ENCODE measurements around the gene ACSM6. TPM values are rescaled to one million over a fixed set of nuclear protein-coding genes. Genes with fewer than 3 reads are reported as not detected.

The ACSM6 gene
- total and polyA plus RNA-seq, 8 donors, result 0.51 to 4.3 (median 1.6) TPM

- FAIRE-seq (peak; percentile 98), ATAC-seq (peak; percentile 94 to 98 (median 96)), DNase-seq (peak in 3 of 6 donors; percentile 31 to 60 (median 32))
- H3K4me3 ChIP-seq, result no peak overlapping the region
- peaks cover 7 to 28% (median 14%) of the 10 kb centered on the region in 3 donors for H3K4me1 ChIP-seq
- H3K9me3 ChIP-seq, result no peaks in the 10 kb centered on the region
- H3K27me3 ChIP-seq, result no peaks in the 10 kb centered on the region
- intact Hi-C loops (cut with DNase I), result no loop called here
- H3K36me3 ChIP-seq, result peaks cover 0 to 21% (median 3%) of the 10 kb centered on the region in 3 donors
- TF ChIP-seq CTCF (IDR thresholded peaks at IDR 0.05), result no peak
- peak overlapping the region; percentile 44 to 89 (median 64) for H3K27ac ChIP-seq
- WGBS, 2 donors, result 26 to 29% methylated on average over 1 of the region's 1 CpG
Observed at GRCh38 chr10:95266674-95267095, 72.6 kb downstream of the ACSM6 start.

GRCh38 chr10:95267251-95267650, 73.2 kb downstream of the ACSM6 start:
- WGBS, 2 donors, result 86 to 90% methylated on average over 3 of the region's 3 CpGs
- DNase-seq (no peak), FAIRE-seq (no peak), ATAC-seq (no peak)
- H3K27ac ChIP-seq, result peak overlapping the region in 2 of 4 donors; percentile 84 to 89
- H3K4me1 ChIP-seq, result peaks cover 7 to 29% (median 14%) of the 10 kb centered on the region in 3 donors
- no peak overlapping the region for H3K4me3 ChIP-seq
- no peaks in the 10 kb centered on the region for H3K9me3 ChIP-seq
- intact Hi-C loops (cut with DNase I), result no loop called here
- TF ChIP-seq CTCF (IDR thresholded peaks at IDR 0.05), result no peak
- no peaks in the 10 kb centered on the region for H3K27me3 ChIP-seq
- peaks cover 0 to 21% (median 3%) of the 10 kb centered on the region in 3 donors for H3K36me3 ChIP-seq

- intact Hi-C loops (cut with DNase I), result no loop called here
- Histone ChIP-seq H3K4me1 (peaks cover 7 to 29% (median 14%) of the 10 kb centered on the region in 3 donors), H3K27ac (peak overlapping the region; percentile 13 to 89 (median 54)), H3K4me3 (no peak overlapping the region), H3K9me3 (no peaks in the 10 kb centered on the region), H3K36me3 (peaks cover 0 to 20% (median 0%) of the 10 kb centered on the region in 3 donors), H3K27me3 (no peaks in the 10 kb centered on the region)
- FAIRE-seq, result no peak
- ATAC-seq, result peak in 3 of 4 donors; percentile 2 to 39 (median 36)
- peak in 2 of 6 donors; percentile 27 to 38 for DNase-seq
- no peak for TF ChIP-seq CTCF (IDR thresholded peaks at IDR 0.05)
- 73 to 78% methylated on average over 12 of the region's 12 CpGs for WGBS, 2 donors
Observed at GRCh38 chr10:95268438-95268837, 74.4 kb downstream of the ACSM6 start.

GRCh38 chr10:95273393-95274312, 79.6 kb downstream of the ACSM6 start:
- H3K36me3 ChIP-seq, result peaks cover 0 to 8% (median 0%) of the 10 kb centered on the region in 3 donors
- no peaks in the 10 kb centered on the region for H3K27me3 ChIP-seq
- peaks cover 0 to 20% (median 0%) of the 10 kb centered on the region in 3 donors for H3K4me1 ChIP-seq
- intact Hi-C loops (cut with DNase I), result no loop called here
- FAIRE-seq, result no peak
- H3K27ac ChIP-seq, result peak overlapping the region in 3 of 4 donors; percentile 28 to 71 (median 58)
- WGBS, 2 donors, result 63 to 70% methylated on average over 13 of the region's 13 CpGs
- no peak for TF ChIP-seq CTCF (IDR thresholded peaks at IDR 0.05)
- peak in 1 of 6 donors; percentile 20 for DNase-seq
- ATAC-seq, result peak; percentile 38 to 66 (median 64)
- H3K4me3 ChIP-seq, result no peak overlapping the region
- H3K9me3 ChIP-seq, result no peaks in the 10 kb centered on the region

All from pancreas (tissue), 10 donors.